ENCODE data around the gene LDLRAD3.
"Not testable (repeated sequence)": the region's sequence is repeated elsewhere in the genome, so short reads cannot be mapped to it uniquely, and the experiment has no call there.

The LDLRAD3 gene

DNA sequence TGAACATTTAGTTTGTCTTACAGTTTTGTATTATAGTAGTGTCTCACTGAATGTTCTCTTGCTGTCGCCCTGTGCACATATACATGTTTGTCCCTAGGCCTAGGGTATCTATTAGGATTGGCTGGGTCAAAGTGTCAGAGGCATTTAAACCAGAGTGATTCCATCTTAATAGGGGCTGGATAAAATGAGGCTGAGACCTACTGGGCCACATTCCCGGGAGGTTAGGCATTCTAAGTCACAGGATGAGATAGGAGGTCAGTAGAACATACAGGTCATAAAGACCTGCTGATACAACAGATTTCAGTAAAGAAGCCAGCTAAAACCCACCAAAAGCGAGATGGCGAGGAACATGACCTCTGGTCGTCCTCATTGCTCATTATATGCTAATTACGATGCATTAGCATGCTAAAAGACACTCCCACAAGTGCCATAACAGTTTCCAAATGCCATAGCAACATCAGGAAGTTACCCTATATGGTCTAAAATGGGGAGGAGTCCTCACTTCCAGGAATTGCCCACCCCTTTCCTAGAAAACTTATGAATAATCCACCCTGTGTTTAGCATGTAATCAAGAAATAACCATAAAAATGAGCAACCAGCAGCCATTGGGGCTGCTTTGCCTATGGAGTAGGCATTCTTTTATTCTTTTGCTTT, 82.6 kb downstream of the LDLRAD3 start:
- DNase-seq, result no peak

DNA sequence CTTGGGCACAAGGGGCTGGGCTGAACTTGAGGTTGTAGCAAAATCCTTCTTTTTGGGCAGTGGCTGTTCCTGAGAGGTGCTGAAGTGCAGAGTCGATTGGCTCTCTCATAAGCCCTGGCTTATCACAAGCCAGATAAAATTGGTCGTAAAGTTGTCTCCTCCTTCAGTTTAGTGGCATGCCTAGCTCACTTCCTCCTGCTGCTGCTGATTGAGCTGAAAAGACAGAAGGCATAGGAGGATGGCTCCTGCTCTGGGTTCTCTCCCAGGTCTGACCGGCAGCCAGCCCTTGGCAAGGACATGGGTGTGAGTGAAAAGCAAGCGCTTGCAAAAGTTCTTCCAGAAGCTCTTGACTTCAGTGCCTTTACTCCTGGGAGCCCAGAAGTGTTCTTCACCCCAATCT, 83.9 kb downstream of the LDLRAD3 start:
- no peak for DNase-seq

DNA sequence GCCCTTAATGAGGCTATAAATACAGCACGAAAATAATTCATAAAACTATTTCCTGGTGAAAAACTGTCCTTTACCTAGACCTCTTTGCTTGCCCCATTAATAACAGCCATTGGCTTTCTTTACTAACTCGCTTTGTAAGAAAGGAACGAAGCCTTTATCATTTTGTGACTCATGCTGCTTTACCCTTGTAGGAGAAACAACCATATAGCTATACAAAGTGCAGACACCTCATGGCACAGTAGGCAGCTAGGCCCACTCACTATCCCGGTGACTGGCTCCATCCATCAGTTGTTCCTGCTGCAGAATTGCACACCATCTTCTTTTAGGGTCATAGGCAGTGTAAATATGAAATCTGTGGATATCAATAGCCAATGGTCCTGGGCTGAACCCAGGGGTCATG, 85.8 kb downstream of the LDLRAD3 start:
- DNase-seq, result no peak

DNA sequence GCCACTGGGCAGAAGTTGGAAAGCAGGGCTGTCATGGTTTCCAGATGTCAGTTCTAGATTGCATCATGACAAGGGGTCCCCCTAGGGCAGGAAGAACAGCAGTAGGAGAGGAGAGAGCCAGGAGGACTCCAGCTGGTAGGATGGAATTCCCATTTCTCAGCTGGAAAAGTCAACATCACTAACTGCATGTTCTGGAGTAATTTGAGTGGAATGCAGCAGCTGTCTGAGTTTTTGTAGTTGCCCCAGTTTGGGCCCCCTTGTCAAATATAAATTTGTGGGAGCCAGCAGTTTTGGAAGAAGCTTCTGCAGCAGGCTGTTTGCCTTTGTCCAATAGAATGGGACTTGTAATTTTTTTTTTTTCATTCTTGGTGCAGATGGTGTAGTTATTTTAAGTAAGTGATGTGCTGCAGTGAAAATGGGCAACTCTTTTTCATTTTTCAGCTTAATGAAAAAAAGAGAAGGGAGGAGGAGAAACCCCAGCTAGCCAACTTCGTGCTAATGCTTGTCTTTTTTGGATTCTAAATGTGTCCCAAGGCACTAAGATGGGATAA, 86.9 kb downstream of the LDLRAD3 start:
- DNase-seq, result no peak

DNA sequence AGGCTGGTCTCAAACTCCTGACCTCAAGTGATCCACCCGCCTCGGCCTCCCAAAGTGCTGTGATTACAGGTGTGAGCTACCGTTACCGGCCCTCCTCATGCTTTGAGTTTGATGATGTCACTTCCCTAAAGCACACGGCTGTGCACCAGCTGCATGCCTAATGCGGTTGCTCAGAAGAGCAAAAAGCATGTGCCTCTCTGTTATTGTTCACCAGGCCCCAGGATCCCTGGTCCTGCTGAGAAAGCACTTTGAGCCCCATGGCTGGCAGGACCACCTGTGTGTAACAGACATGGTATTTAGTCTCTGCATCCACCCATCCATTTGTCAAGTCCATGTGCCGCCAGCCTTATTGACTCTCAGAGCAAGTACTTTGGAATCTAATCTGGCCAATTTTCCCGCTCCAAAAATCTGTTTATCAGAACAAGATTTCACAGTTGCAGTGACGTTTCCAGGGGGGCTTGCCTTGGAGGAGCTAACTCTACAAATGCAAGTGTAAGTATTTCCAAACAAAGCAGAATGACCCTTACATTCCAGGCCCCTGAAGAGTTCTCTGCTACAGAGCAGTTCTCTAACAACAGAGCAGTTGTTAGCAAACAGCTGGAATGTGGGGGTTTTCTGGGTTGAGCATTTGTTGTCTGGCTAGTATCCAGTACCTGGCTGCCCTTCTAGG, 89.4 kb downstream of the LDLRAD3 start:
- DNase-seq, result no peak

DNA sequence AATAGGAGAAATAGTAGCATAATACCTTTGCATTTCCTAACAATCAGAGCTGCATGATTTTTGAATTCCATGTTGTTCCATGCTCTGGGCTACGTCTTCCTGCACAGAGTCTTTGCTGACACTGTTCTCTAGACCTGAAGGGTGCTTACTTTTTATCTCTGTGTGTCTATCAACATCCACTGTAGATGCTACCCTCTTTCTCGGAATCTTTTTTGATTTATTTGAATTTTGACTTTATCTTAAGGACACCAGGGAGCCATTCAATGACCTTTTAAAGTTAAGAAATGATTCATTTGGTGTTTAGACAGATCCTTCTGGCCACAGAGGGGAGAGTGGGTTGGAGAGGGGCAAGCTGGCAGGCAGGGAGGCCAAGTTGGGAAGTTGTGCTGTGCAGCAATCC, 90.1 kb downstream of the LDLRAD3 start:
- no peak for DNase-seq

DNA sequence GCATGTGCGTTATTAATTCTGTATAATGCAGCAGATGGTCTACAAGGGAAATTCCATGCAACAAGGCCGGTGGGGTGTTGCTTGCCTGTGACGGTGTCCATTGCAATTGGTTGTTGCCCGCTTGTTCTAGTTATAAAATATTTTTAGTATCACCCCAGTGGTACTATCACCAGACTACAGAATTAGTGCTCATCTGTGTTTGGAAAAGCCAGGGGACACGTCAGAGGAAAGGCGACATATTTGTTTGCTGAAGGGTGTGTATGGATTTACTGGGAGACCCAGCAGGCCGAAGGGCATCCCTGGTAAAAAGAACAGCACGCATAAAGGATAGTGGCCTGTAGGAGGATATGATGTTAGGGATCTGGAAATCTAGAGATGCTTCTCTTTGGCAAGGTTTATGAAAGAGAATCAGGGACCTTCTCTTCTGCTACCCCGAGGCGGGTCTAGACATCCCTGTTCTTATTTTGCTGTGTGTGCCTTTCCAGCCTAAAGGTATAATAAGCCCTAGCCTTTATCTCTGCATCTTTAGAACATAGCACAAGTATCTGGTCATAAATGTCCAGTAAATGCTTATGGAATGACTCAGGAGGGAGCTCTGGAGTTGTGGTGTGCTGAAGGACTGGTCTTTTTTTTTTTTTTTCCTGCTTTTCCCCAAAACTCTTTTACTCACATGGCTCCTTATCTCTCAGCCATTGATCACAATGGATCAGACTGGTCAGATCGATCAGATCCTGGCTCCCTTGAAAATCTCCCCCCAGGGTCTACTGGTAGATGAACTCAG, 90.9 kb downstream of the LDLRAD3 start:
- no peak for DNase-seq

DNA sequence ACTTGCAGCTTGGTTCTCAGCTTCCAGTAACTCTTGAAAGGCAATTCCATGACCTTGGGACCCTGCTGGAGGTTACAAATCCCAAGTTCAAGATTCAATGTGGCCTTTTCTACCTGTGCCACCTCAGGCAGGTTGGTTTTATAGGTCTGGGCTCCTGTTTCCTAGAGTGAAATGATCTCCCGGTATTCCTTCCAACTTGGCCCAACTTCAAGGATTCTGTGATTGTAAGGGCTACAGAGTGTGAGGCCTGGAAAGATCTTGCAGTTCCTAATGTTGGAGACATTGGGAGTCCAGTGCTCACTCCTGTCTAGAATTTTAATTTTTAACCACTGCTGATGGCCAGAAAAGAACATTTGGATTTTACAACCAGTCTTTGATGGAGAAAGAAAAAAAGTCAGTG, 91.6 kb downstream of the LDLRAD3 start:
- no peak for DNase-seq

DNA sequence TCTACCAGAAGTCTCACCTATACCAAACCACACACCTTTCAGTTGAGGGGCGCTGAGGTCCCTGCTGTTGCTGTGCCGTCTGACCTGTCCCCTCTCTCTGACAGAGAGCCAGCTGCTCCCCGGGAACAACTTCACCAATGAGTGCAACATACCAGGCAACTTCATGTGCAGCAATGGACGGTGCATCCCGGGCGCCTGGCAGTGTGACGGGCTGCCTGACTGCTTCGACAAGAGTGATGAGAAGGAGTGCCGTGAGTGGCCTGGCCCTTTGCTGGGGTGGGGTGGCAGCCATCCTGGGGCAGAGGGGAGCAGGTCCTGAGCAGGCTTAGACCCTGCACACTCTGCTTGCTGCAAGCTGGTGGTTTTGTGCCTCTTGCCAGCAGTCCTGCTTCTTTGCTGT, 92.1 kb downstream of the LDLRAD3 start:
- no peak for DNase-seq

DNA sequence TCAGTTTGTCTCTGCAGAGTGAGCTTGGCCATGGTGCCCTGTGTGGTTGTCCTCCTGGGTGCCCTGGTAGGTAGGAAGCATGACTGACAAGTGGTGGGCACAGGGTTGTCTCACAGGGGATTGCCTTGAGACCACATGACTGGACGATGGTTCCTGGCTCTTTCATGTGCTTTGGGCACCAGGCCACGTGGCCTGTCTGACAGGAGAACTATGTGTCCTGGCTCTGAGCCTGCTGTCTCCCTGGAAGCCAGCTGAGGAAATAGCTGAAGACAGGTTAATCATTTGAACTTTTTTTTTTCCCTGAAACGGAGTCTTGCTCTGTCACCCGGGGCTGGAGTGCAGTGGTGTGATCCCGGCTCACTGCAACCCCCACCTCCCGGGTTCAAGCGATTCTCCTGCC, 93.2 kb downstream of the LDLRAD3 start:
- DNase-seq, result no peak

DNA sequence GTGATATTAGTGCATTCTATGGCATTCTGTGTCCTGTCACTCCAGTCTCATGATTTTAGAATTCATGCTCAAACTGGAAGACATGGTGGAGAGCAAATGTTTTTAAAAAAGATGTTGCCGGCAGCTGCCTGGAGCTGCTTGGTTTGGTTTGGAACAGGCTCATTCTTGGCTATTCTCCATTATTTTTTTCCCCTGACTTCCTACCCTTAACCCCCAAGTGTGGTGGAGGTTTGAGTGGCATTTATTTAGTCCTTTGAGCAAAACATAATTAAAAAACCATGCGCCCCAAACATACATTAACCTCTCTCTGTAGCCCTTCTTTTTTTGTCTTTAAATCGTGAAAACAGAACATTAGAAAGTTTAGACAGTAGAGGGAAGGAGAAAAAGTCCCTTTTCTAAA, 94.7 kb downstream of the LDLRAD3 start:
- no peak for DNase-seq

DNA sequence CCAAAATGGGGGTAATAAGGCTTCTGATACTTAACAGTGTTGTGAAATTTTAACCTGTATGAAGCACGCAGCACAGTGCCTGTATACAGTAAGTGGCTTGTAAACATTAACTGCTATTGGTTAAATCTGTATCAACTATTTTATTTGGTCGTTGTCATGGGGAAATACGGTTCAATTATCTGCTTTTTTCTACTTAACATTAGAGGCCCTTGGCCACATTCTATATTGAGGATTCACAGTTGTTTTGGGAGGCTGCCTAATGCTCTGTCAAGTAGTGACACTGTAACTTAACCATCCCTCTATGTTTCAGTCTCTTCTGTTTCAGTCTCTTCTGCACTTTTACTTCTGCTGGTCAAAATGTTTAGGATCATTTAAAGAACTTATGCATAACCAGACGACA, 95.6 kb downstream of the LDLRAD3 start:
- DNase-seq, result no peak

DNA sequence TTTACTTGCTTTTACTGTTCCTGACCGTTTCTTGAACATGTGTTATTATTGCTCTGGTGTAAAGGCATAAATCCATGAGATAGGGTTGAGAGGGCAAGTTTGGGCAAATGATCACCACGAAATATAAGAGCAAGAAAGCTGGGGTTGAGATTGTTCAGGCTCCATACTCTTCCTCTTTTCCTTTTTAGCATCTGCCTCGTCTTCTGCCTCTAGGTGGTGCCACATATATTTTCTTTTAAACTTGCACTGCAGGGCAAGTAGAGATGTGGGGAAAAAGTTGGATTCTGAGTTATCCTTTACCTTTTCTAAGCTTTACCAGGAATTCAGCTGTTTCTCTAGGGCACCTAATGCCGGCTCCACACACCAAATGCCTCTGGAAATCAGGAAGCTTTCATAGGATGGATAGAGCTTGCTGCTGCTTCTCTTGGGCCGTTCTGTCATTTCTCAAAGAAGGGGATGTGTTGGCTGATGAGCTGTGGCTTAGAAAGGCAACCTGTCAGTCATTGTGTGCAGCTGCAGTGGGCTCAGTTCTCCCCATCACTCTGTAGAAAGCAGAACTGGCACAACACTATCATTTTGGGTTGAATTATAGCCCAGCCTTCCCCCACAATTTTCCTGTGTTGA, 98.2 kb downstream of the LDLRAD3 start:
- peak in 1 of 2 donors; percentile 17 for DNase-seq

DNA sequence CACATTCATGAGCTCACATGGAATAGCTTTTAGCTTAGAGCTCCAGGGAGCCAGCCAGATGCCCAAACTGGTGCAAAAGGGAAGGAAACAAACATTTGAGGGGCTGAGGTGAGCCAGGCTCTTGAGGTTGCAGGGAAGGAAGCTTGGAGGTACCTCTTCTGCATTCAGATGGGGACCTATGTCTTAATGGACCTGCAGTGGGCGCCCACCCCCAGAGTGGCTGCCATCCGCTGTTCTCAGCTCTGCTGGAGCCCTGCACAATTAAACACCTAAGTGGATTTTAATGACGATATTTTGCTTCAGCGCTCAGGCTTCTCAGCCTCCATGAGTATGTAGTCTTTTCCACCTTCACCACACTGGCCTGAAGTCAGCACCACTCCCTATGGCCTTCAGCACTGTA, 100.8 kb downstream of the LDLRAD3 start:
- DNase-seq, result no peak

DNA sequence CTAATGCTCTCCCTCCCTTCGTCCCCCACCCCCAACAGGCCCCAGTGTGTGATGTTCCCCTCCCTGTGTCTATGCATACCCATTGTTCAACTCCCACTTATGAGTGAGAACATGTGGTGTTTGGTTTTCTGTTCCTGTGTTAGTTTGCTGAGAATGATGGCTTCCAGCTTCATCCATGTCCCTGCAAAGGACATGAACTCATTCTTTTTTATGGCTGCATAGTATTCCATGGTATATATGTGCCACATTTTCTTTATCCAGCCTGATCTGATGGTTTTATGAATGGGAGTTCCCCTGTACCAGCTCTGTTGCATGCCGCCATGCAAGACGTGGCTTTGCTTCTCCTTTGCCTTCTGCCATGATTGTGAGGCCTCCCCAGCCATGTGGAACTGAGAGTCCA, 102.1 kb downstream of the LDLRAD3 start:
- not testable (repeated sequence) for DNase-seq

DNA sequence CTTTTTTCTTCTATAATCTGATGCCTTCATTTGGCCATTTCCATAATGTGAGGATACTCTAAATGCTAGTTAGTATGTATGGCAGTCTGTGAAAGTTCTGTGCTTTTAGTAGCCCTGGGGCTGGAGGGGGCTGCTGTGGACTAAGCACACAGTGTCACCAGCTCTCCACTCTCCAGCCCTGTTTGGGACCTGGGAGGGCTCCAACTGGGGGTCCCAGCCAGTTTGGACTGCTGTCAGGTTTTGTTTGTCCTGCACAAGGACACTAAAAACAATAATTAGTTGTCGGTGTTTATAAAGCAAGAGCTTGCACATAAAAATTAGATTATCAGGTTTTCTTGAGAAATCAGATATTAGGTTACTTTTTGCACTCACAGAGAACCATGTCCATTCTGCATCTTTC, 103.1 kb downstream of the LDLRAD3 start:
- no peak for DNase-seq

DNA sequence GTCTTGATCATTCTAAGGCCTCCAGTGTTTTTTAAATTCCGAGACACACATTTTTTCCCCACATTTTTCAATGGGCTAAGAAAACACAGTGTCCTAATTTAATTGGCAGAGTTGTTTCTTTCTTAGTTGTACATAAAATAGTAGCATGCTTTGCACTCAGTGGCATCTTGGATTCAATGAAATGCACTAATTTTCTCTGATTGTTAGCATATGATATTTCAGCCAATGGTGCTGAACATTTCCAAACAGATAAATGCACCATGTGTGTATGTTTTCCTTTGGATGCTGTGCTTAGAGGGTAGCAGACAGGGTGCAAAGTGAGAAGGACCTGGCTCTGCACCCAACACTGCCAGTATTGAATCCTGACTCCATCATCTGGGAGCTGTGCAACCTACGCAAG, 103.5 kb downstream of the LDLRAD3 start:
- no peak for DNase-seq

DNA sequence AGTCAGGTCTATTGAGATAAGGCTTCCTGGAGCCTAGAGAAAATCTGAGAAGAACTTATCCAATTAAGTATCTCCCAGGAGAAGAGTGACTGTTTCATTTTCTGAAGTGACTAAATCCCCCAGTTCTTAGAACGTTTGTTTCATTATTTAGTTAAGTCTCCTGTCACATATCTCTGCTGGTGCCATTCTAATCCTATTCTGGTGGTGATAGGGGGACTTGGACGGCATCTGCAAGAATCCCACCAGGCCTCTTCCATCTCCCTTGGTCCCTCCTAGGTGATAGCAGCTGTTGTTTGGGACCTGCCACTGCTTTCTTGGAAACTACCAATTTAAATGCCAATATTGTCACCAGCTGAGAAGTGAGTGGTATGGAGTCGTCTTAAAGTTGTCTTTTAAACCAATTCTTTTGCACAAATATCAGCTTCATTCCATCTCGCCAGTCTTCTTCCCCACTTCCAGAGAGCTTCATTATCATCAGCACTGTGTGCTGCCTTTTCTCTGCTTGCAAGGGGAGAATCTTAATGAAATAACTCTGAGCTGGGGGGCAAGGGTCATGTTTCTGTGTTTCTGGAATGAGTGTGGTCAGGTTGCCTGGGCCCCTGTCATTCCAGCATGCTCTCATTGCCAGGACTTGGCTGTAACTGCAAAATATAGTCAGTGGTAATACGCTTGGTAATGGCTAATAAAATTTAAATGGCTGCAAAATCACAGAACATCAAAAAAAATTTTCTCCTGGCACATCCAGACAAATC, 104.8 kb downstream of the LDLRAD3 start:
- no peak for DNase-seq

DNA sequence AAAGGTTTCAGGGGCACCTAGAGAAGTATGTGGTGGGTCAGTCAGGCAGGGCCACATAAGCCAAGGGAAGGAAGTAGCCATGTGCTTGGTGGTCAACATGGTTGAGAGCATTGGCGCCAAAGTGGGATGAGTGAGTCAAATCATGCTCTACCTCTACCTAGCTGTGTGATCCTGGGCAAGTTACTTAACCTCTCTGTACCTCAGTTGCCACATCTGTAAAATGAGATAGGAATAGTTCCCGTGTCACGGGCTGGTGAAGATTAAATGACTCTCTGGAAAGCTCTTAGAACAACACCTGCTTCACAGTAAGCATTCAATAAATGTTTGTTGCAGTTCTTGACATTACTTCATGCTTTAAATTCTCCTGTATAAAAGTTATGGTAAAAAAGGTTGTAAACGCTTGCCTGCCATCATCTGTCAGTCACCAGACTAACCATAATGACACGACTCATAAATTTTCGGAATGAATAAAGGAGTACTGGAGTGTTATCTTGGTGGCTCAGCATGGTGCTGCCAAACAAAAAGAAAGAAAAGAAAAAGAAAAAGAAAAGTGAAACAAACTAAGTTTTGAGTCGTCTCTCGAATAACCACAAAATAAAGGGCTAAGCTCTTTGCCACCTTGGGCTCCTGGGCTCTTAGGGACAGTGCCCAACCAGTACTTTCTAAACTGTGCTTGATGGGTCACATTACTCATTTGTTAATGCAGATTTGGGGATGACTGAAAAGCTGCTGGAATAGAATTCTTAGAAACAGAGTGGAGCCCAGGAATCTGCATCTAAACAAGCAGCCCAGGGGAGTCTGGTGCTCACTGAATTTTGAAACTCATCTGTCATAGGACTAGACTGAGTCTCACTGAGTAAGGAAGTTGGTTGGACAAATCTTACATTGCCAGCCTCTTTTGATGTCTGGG, 107.6 kb downstream of the LDLRAD3 start:
- DNase-seq, result no peak

DNA sequence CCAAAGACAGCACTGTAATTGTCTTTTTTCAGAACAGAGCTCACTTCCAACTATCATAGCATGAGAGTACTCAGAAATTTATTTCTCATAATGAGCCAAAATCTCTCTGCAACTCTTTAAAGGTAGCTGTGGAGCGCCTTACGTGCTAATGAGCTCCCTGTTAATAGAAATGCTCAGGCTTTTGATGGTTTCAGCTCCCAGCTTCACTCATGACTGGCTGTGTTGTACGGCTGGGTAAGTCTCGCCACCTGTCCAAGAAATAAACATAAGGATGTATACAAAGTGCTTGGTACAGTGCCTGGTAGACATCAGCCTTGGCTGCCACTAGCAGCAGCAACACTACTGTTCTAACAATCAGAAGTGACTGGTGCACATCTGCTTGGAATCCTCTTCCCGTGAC, 109.4 kb downstream of the LDLRAD3 start:
- no peak for DNase-seq

DNA sequence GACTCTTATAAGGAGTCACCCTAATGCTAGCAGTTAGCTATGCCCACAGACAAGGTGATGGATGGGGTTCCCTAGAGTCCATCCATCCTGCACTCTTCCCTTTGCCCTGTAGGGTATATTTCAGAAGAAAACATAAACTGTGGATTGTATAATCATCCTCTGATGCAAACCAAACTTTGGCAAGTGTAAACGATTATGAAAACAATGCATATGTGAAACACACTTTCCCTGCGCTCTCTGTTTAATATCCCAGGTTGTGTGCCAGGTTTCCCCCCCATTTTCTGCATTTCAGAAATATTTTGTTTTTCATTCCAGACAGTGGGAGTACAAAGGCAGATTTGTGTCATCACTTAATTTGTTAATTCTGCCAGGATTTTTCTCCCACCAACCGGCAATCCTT, 110.0 kb downstream of the LDLRAD3 start:
- no peak for DNase-seq

DNA sequence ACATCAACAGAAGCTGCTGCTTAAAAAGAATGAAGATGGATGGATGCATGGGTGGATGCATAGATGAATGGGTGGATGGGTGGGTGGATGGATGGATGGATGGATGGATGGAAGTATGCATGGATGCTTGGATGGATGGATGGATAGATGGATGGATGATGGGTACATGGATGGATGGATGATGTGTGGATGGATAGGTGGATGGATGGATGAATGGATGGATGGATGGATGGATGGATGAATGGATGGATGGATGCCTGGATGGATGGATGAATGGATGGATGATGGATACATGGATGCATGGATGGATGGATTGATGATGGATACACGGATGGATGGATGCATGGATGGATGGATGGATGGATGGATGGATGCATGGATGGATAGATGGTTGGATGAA, 110.8 kb downstream of the LDLRAD3 start:
- DNase-seq, result no peak

Measured in bone marrow (tissue), 2 donors.